HG02981 (cell line): Measurements from ENCODE around the gene PCNX2.
A peak's percentile ranks its signal among the peaks of the same experiment; 100 is the strongest.
"Not testable (repeated sequence)": the region's sequence is repeated elsewhere in the genome, so short reads cannot be mapped to it uniquely, and the experiment has no call there.

Experiments
- ATAC-seq: cut with Tn5 transposase; IDR thresholded peaks from one replicate; pipeline ENCODE4 v1.9.1; 2021; ENCODE audit warnings: mild to moderate bottlenecking, moderate library complexity; ENCODE audit not compliant: unreplicated experiment

The PCNX2 gene

GRCh38 chr1:233163696-233164095, 131.8 kb downstream of the PCNX2 start:
- ATAC-seq, result no peak

- no peak for ATAC-seq
These were observed 137.2 kb downstream of the PCNX2 start for GRCh38 chr1:233158322-233158721.

- ATAC-seq, result no peak
These were observed 138.3 kb downstream of the PCNX2 start for GRCh38 chr1:233157245-233157644.

GRCh38 chr1:233151861-233152260, 143.7 kb downstream of the PCNX2 start:
- ATAC-seq, result no peak

GRCh38 chr1:233144434-233144833, 151.1 kb downstream of the PCNX2 start:
- ATAC-seq, result no peak

GRCh38 chr1:233143241-233143640, 152.3 kb downstream of the PCNX2 start:
- no peak for ATAC-seq

- no peak for ATAC-seq
These were observed 154.6 kb downstream of the PCNX2 start for GRCh38 chr1:233140974-233141373.

- no peak for ATAC-seq
These were observed 155.0 kb downstream of the PCNX2 start for GRCh38 chr1:233140499-233140898.

- no peak for ATAC-seq
These were observed 156.5 kb downstream of the PCNX2 start for GRCh38 chr1:233138788-233139585.

GRCh38 chr1:233135833-233136232, 159.7 kb downstream of the PCNX2 start:
- ATAC-seq, result no peak

GRCh38 chr1:233132445-233132844, 163.1 kb downstream of the PCNX2 start:
- ATAC-seq, result no peak

GRCh38 chr1:233129031-233129430, 166.5 kb downstream of the PCNX2 start:
- ATAC-seq, result not testable (repeated sequence)

- ATAC-seq, result no peak
These were observed 168.4 kb downstream of the PCNX2 start for GRCh38 chr1:233127157-233127556.

GRCh38 chr1:233122779-233123178, 172.7 kb downstream of the PCNX2 start:
- no peak for ATAC-seq

GRCh38 chr1:233121947-233122559, 173.5 kb downstream of the PCNX2 start:
- no peak for ATAC-seq

- ATAC-seq, result no peak
These were observed 180.7 kb downstream of the PCNX2 start for GRCh38 chr1:233114860-233115259.

- ATAC-seq, result no peak
These were observed 181.4 kb downstream of the PCNX2 start for GRCh38 chr1:233114159-233114558.

- peak; percentile 84 for ATAC-seq
These were observed 182.3 kb downstream of the PCNX2 start for GRCh38 chr1:233113009-233113879.

- ATAC-seq, result no peak
These were observed 183.1 kb downstream of the PCNX2 start for GRCh38 chr1:233112186-233113008.

- no peak for ATAC-seq
These were observed 183.8 kb downstream of the PCNX2 start for GRCh38 chr1:233111731-233112130.

- no peak for ATAC-seq
These were observed 186.4 kb downstream of the PCNX2 start for GRCh38 chr1:233109096-233109495.
